GM12865 (cell line): ENCODE results near the gene KCNF1.

Experiments
- DNase-seq: peaks from one replicate; pipeline ENCODE4 v3.0.0; 2010; ENCODE audit warnings: low read depth
- H3K4me3 ChIP-seq: 2 replicates; pipeline ENCODE4 v1.5.1; 2011; ENCODE audit warnings: mild to moderate bottlenecking, low read depth, low read length, control low read depth
- CTCF ChIP-seq: IDR thresholded peaks from 2 replicates; pipeline ENCODE4 v1.5.1; 2011; ENCODE audit warnings: low read length, control low read depth, low read depth, inconsistent platforms; ENCODE audit not compliant: insufficient read depth; ENCODE audit errors: missing control alignments

Gene KCNF1

GRCh38 chr2:10948188-10948564 lies 36.4 kb downstream of the KCNF1 start:
- TF ChIP-seq CTCF = no peak
- H3K4me3 ChIP-seq = no peak overlapping the region
- DNase-seq = no peak

GRCh38 chr2:10948606-10949230 lies 37.0 kb downstream of the KCNF1 start:
- no peak for DNase-seq
- H3K4me3 ChIP-seq = no peak overlapping the region
- no peak for TF ChIP-seq CTCF

GRCh38 chr2:10949835-10950234 lies 38.1 kb downstream of the KCNF1 start:
- TF ChIP-seq CTCF = no peak
- DNase-seq = no peak
- H3K4me3 ChIP-seq = no peak overlapping the region

GRCh38 chr2:10951558-10952414 lies 40.1 kb downstream of the KCNF1 start:
- no peak overlapping the region for H3K4me3 ChIP-seq
- no peak for DNase-seq
- no peak for TF ChIP-seq CTCF

GRCh38 chr2:10954416-10954815 lies 42.7 kb downstream of the KCNF1 start:
- DNase-seq = no peak
- no peak overlapping the region for H3K4me3 ChIP-seq
- no peak for TF ChIP-seq CTCF

GRCh38 chr2:10954856-10955818 lies 43.4 kb downstream of the KCNF1 start:
- TF ChIP-seq CTCF = no peak
- no peak overlapping the region for H3K4me3 ChIP-seq
- DNase-seq = no peak
